AG04450 (cell line): Measurements from ENCODE around the gene MTRF1L. TPM values are rescaled to one million over a fixed set of nuclear protein-coding genes. Genes with fewer than 3 reads are reported as not detected.

Experiments
- CTCF ChIA-PET: fragments of 300-600, 350-600 bp; formaldehyde crosslinking; extraction: SDS; loops from one replicate; lab custom pipeline; 2022; ENCODE audit warnings: antibody characterized with exemption, inconsistent platforms; lab: Charles Lee
- POLR2A ChIA-PET: fragments of 350-600 bp; formaldehyde crosslinking; extraction: SDS; loops from one replicate; lab custom pipeline; 2021; ENCODE audit warnings: antibody characterized with exemption, inconsistent platforms; lab: Yijun Ruan, JAX
- DNase-seq: peaks from one replicate; pipeline ENCODE4 v3.0.0-alpha.2; 2011; ENCODE audit warnings: low read depth, low spot score
- H3K27ac ChIP-seq: one replicate; pipeline ENCODE4 v1.5.1; 2012; ENCODE audit warnings: low read depth, low read length, control low read depth
- H3K27me3 ChIP-seq: one replicate; pipeline ENCODE4 v1.6.0; 2012; ENCODE audit warnings: low read length; ENCODE audit not compliant: control insufficient read depth, insufficient read depth
- H3K4me3 ChIP-seq: 2 replicates; pipeline ENCODE4 v1.5.1; 2011; ENCODE audit warnings: mild to moderate bottlenecking, low read depth, low read length, control low read depth
- H3K9me3 ChIP-seq: 2 replicates; pipeline ENCODE4 v1.5.1; 2012; ENCODE audit warnings: low read length; ENCODE audit not compliant: control insufficient read depth, insufficient read depth
- CTCF ChIP-seq: IDR thresholded peaks from 2 replicates; pipeline ENCODE4 v1.5.1; 2011; ENCODE audit warnings: low read depth, low read length, control low read depth, inconsistent platforms
- polyA plus RNA-seq: library from polyadenylated mRNA; depleted of rRNA; stranded (reverse); fragments of >200 nt; gene quantifications from 2 replicates; pipeline ENCODE4 v1.2.3, GENCODE V29; 2011

The MTRF1L gene
- polyA plus RNA-seq, 1 experiment = 23.7 TPM

- ChIA-PET POLR2A (no interaction called here), CTCF (no interaction called here)
- H3K9me3 ChIP-seq = no peaks in the 10 kb centered on the region; the same call in 1 of the 2 replicates
- no peaks in the 10 kb centered on the region for H3K27me3 ChIP-seq
- H3K4me3 ChIP-seq = no peak overlapping the region
- DNase-seq = no peak
- no peak for TF ChIP-seq CTCF
- peak overlapping the region; percentile 1 for H3K27ac ChIP-seq
Observed at GRCh38 chr6:152959333-152959732, 43.2 kb downstream of the MTRF1L start.

- no peaks in the 10 kb centered on the region; the same call in 1 of the 2 replicates for H3K9me3 ChIP-seq
- ChIA-PET POLR2A (no interaction called here), CTCF (interaction anchor here (1.9 kb wide), 1 partner anchor 10 kb away, joined by 13 read pairs; no protein-coding TSS in a partner anchor)
- no peak for TF ChIP-seq CTCF
- no peaks in the 10 kb centered on the region for H3K27me3 ChIP-seq
- no peak for DNase-seq
- no peak overlapping the region for H3K4me3 ChIP-seq
- H3K27ac ChIP-seq = no peak overlapping the region
Observed at GRCh38 chr6:152957796-152958195, 44.7 kb downstream of the MTRF1L start.

GRCh38 chr6:152954443-152954842, 48.1 kb downstream of the MTRF1L start:
- ChIA-PET CTCF (interaction anchor here (0.7 to 3.4 kb wide), 14 partner anchors 11 to 469 kb away, joined by 3 to 48 read pairs (median 4); no protein-coding TSS in a partner anchor), POLR2A (no interaction called here)
- no peak for TF ChIP-seq CTCF

GRCh38 chr6:152952866-152953509, 49.5 kb downstream of the MTRF1L start:
- TF ChIP-seq CTCF = peak; percentile 68
- Histone ChIP-seq H3K9me3 (no peaks in the 10 kb centered on the region), H3K27me3 (no peaks in the 10 kb centered on the region), H3K4me3 (no peak overlapping the region), H3K27ac (no peak overlapping the region)
- ChIA-PET POLR2A (no interaction called here), CTCF (interaction anchor here (0.5 to 3.4 kb wide), 20 partner anchors 9 to 951 kb away, joined by 3 to 48 read pairs (median 4); partner anchors contain the start of gene VIP)
- no peak for DNase-seq

More at GRCh38 chr6:152954443-152954842, 48.1 kb downstream of the MTRF1L start:
- H3K27ac ChIP-seq = no peak overlapping the region
- no peaks in the 10 kb centered on the region for H3K27me3 ChIP-seq
- H3K4me3 ChIP-seq = no peak overlapping the region
- DNase-seq = no peak
- no peaks in the 10 kb centered on the region; the same call in 1 of the 2 replicates for H3K9me3 ChIP-seq

GRCh38 chr6:152952045-152952444, 50.5 kb downstream of the MTRF1L start:
- Histone ChIP-seq H3K9me3 (no peaks in the 10 kb centered on the region), H3K4me3 (no peak overlapping the region), H3K27me3 (no peaks in the 10 kb centered on the region), H3K27ac (no peak overlapping the region)
- CTCF ChIA-PET = interaction anchor here (0.7 to 6.3 kb wide), 3 partner anchors 12 to 1293 kb away, joined by 3 to 72 read pairs (median 4); partner anchors contain the start of gene VIP
- no peak for DNase-seq
- no peak for TF ChIP-seq CTCF
- POLR2A ChIA-PET = no interaction called here
